ENCODE data around the gene OR13F1.
"Not testable (repeated sequence)": the region's sequence is repeated elsewhere in the genome, so short reads cannot be mapped to it uniquely, and the experiment has no call there.

The OR13F1 gene

GRCh38 chr9:104503963-104504362 is at the start of gene OR13F1:
Gene OR13F1 (plus strand): TSS chr9:104504263. CDS start chr9:104504263, 0 bp downstream.
- DNase-seq (ENCODE audit: low read depth in 2 of 2) = no peak

- DNase-seq (ENCODE audit: low read depth in 2 of 2) = no peak
Observed at GRCh38 chr9:104456831-104457230, 47.2 kb upstream of the OR13F1 start.

- no peak for DNase-seq (ENCODE audit: low read depth in 2 of 2)
Observed at GRCh38 chr9:104463864-104464263, 40.2 kb upstream of the OR13F1 start.

GRCh38 chr9:104468261-104468660 is 35.8 kb upstream of the OR13F1 start:
- DNase-seq (ENCODE audit: low read depth in 2 of 2) = no peak

- no peak for DNase-seq (ENCODE audit: low read depth in 2 of 2)
Observed at GRCh38 chr9:104482921-104483570, 21.0 kb upstream of the OR13F1 start.

- DNase-seq (ENCODE audit: low read depth in 2 of 2) = no peak
Observed at GRCh38 chr9:104485014-104485413, 19.0 kb upstream of the OR13F1 start.

- DNase-seq (ENCODE audit: low read depth in 2 of 2) = no peak
Observed at GRCh38 chr9:104494808-104495207, 9.3 kb upstream of the OR13F1 start.

- DNase-seq (ENCODE audit: low read depth in 2 of 2) = no peak
Observed at GRCh38 chr9:104503440-104503839, 623 bp upstream of the OR13F1 start.

GRCh38 chr9:104506565-104506964 is 2.5 kb downstream of the OR13F1 start:
- DNase-seq (ENCODE audit: low read depth in 2 of 2) = no peak

- DNase-seq (ENCODE audit: low read depth in 2 of 2) = no peak
Observed at GRCh38 chr9:104514901-104515300, 10.8 kb downstream of the OR13F1 start.

- not testable (repeated sequence) for DNase-seq (ENCODE audit: low read depth in 2 of 2)
Observed at GRCh38 chr9:104520241-104520640, 16.2 kb downstream of the OR13F1 start.

GRCh38 chr9:104527109-104527508 is 23.0 kb downstream of the OR13F1 start, which contains the start of gene OR13C4:
Gene OR13C4 (minus strand): TSS chr9:104527209. CDS start chr9:104527209, 0 bp downstream.
- DNase-seq (ENCODE audit: low read depth in 2 of 2) = no peak

GRCh38 chr9:104536756-104537155 is 32.7 kb downstream of the OR13F1 start, which contains the start of gene OR13C3:
Gene OR13C3 (minus strand): TSS chr9:104536856. CDS start chr9:104536723, 133 bp downstream.
- DNase-seq (ENCODE audit: low read depth in 2 of 2) = no peak

- no peak for DNase-seq (ENCODE audit: low read depth in 2 of 2)
Observed at GRCh38 chr9:104539275-104539674, 35.2 kb downstream of the OR13F1 start.

GRCh38 chr9:104544644-104545043 is 40.6 kb downstream of the OR13F1 start:
- no peak for DNase-seq (ENCODE audit: low read depth in 2 of 2)

- DNase-seq (ENCODE audit: low read depth in 2 of 2) = no peak
Observed at GRCh38 chr9:104553261-104553660, 49.2 kb downstream of the OR13F1 start.

Data from activated CD8-positive, alpha-beta memory T cell treated with anti-CD3 and anti-CD28 coated beads for 4 hours (primary cell).